GDM1 (cell line): ENCODE data around the gene GAPDHS.

ENCODE experiments used
- DNase-seq: peaks from one replicate; lab custom pipeline; 2025; lab: John Stamatoyannopoulos, UW

The GAPDHS gene

DNA sequence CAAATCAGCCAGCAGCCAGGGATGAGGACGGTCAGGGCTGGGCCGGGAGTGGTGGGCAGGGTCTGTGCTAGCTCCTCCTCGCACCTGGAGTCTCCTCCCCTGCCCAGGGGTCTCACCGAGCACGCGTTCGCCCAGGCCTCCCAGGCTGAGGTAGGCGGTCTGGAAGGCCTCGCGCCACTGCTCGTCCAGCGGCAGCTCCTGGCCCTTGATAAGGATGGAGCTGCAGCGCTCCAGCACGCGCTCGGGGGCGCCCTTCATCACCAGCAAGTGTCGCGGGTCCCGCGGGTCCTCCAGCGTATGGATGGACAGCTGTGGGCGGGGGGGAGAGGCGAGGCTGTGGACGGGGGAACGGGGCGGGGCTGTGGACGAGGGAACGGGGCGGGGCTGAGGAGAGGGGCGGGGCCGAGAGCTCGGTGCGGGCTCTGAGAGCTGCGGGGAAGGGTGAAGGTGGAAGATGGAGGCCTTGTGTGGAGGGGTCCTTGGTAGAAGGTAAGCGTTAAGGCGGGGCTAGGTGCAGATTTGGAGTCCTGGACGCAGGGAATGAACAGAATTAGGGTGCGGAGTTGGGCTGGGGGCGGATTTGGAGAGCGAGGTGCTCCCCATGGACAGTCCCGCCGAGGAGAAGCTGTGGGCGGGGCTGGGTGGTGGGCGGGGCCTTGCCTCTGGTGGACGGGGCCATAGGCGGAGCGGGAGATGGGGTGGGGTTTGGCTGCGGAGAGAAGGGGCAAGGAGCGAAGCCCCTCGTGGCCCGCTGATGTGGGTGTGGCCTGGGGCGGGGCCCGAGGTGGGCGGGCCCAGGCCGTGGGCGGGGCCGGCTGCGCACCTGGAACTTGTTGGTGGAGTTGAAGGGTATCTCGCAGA, 24.5 kb downstream of the GAPDHS start:
- DNase-seq: no peak

DNA sequence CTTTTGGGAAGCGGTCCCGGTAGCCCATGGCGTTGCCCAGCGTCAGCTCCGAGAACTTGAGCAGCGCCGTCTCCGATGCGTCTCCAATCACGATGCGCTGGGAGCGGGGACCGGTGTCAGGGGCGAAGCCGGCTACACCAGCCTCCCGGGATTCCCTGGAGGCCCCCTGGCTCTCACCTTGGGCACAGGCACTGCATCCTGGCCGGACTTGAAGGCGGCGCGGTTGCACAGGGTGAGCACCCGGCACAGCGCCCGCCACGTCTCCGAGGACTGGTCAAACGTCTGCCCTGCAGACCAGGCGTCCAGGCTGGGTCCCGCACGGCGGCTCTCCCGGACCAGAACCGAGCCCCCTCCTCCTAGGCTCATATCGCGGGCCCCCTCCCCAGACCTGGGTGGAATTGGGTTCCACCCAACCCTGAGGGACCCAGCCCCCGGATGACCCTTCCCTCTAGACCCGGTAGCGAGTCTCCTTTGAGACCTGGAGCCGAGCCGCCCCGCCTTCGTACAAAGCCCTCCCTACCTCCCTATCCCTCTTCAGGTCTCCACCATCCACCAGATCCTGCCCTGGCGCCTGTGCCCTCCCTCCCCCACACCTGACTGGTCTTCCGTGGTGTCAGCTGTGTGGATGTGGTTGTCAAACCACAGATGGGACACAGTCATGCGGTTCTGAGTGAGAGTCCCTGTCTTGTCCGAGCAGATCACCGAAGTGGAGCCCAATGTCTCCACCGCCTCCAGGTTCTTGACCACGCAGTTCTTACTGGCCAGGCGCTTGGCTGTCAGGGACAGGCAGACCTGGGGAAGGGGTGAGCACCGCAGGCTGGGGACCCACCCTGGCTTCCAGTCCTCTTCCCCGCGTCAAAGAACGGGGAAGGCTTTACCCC, 25.4 kb downstream of the GAPDHS start:
- DNase-seq: no peak

DNA sequence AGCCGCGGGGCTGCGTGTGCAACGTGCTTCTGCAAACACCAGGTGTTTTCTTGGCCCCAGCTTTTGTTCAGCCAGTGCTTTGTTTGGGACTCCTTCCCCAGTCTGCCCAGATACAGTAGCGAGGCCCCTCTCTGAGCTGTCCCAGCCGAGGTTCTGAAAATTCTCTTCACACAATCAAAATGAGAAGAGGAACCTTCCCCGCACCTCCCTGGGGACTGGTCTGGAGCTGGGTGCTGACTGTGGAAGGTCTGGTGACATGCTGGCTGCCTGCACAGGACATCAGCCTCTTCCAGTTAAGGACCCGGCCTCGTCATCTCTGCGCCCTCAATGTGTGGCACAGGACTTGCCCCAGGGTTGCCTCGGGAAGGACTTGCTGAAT, 26.0 kb downstream of the GAPDHS start:
- DNase-seq: no peak

GRCh38 chr19:35559781-35560180, 26.5 kb downstream of the GAPDHS start:
- DNase-seq: no peak

GRCh38 chr19:35560271-35560670, 27.0 kb downstream of the GAPDHS start:
- DNase-seq: no peak

GRCh38 chr19:35560677-35561076, 27.4 kb downstream of the GAPDHS start:
- no peak for DNase-seq

GRCh38 chr19:35561436-35561835, 28.2 kb downstream of the GAPDHS start:
- DNase-seq: no peak

GRCh38 chr19:35562336-35562735, 29.1 kb downstream of the GAPDHS start:
- no peak for DNase-seq

GRCh38 chr19:35562776-35563175, 29.5 kb downstream of the GAPDHS start:
- no peak for DNase-seq

GRCh38 chr19:35563207-35563829, 30.1 kb downstream of the GAPDHS start, which contains the start of gene ATP4A:
Gene ATP4A, minus strand, starts transcription at chr19:35563658. Its CDS starts 29 bp downstream, at chr19:35563629.
- DNase-seq: no peak

GRCh38 chr19:35565016-35565856, 32.0 kb downstream of the GAPDHS start:
- DNase-seq: no peak

- no peak for DNase-seq
Measured at GRCh38 chr19:35566738-35567137, 33.5 kb downstream of the GAPDHS start.

DNA sequence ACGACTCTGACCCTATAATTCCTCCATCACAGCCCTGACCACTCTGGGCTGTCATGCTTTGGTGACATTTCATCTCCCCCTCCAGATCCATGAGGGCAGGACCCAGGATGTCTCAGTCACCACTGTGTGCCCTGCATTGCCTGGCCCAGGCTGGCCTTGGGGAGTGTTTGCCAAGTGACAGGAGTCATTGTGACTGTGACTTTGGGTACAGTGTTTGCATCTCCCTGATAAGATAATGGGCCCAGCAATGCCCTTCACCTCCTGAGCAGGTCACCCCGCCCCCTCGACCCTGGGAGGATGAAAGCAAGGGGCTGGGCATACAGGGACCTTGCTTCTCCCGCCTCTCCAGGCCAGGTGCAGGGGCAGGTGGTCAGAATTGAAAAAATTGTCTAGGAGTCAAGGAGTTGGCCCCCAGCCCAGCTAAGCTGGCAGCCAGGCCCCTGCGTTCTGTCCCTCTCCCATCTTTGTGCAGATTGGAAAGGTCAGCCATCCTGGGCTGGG, 36.1 kb downstream of the GAPDHS start:
- DNase-seq: no peak

DNA sequence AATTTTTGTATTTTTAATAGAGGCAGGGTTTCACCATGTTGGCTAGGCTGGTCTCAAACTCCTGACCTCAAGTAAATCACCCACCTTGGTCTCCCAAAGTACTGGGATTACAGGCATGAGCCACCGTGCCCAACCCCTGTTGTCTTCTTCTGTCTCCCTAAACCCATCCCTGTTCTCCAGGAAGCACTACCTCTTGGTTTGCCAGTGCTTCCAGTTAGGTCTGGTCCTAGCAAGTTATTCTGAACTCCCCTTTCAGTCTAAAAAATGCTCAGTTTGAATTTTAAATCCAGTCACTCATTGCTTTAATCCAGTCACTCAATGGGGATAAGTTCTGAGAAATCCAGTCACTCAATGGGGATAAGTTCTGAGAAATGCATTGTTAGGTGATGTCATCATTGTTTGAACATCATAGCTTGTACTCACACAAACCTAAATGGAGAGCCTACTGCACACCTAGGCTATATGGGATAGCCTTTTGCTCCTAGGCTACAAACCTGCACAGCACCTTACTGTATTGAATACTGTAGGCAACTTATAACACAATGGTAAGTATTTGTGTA, 38.2 kb downstream of the GAPDHS start:
- no peak for DNase-seq

- DNase-seq: no peak
Measured at GRCh38 chr19:35577918-35578317, 44.7 kb downstream of the GAPDHS start.

DNA sequence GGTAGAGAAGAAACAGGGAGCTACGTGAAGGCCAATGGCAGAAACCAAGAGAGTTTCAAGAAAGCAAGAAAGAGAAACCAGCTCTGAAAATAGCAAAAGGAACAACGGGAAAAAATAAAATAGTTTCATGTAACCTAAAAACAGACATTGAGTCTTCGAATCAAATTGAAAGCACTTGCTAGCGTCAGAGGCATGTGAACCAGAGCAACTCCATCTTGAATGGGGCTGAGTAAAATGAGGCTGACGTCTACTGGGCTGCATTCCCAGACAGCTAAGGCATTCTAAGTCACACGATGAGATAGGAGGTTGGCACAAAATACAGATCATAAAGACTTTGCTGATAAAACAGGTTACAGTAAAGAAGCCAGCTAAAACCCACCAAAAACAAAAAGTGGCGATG, 45.5 kb downstream of the GAPDHS start:
- DNase-seq: no peak

DNA sequence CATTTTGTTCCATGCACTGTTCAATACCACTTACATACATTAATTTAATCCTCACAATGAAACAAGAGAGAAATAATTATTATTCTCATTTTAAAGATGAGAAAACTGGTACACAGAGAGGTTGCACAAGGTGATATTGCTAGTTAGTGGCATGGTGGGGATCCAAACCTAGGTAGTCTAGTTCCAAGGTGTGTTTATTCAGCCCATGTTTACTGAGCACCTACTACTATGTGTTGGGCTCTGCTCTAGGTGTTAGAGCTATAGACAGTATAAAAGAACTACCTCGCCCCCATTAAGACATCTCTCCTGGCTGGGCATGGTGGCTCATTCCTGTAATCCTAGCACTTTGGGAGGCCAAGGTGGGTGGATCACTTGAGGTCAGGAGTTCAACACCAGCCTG, 49.5 kb downstream of the GAPDHS start:
- DNase-seq: no peak

DNA sequence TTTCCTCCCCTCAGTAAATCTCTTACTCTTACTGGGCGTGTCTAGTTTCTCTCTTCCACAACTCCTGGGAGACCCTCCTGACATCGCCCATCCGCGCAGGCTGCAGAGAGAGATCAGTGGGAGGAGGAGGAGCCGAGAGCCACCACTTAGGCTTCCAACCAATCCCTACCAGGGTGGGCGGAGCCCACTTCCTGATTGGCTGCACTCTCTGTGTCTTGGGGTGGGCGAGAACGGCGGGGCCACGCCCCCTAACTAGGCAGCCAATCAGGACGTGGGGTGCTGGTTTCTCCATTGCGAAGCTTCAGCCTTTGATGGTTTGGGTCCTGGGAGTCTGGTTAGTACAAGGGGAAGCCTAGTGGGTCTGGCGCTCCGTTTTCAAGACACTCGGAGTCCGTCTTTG, 52.6 kb downstream of the GAPDHS start, which contains the start of gene PMIS2:
Gene PMIS2 (plus strand): TSS at position 326 of the 400 bp plus-strand sequence. CDS start 87 bp downstream, outside the sequence.
- no peak for DNase-seq

GRCh38 chr19:35587321-35587720, 54.1 kb downstream of the GAPDHS start:
- no peak for DNase-seq

- DNase-seq: no peak
Measured at GRCh38 chr19:35590875-35591274, 57.6 kb downstream of the GAPDHS start.

DNA sequence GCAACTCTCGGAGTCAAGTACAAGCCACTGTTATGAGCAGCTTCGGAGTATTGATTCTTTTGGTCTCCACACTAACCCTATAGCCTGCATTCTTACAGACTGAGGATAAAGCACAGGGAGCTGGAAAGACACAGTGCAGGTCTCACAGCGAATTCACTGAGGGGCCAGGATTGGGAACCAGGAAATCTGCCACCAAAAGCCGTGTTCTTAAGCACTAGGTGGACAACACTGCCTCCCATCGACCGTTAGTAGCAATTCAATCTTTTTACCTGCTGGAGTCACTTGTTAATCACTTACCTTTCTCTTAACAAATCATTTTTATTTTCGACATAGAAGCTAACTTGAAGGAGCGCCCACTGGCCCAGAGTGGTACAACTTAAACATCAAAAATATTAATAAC, 59.0 kb downstream of the GAPDHS start:
- peak; percentile 9 for DNase-seq
